OCI-LY3 (cell line): ENCODE results near the gene IL12B.

Experiments
- EZH2phosphoT487 ChIP-seq: fragments of 200-600 bp; shearing (Covaris generic); IDR thresholded peaks from 2 replicates; pipeline ENCODE4 v1.6.1; 2018; ENCODE audit warnings: antibody characterized with exemption, mixed run types, low read depth
- TF ChIP-seq, protein P1 (sequence below): fragments of 200-600, 300-600 bp; sonication (generic); IDR thresholded peaks from 2 replicates; pipeline ENCODE4 v1.5.1; 2014; ENCODE audit warnings: antibody characterized with exemption, low read length, low read depth

- TF ChIP-seq, protein P1, sequence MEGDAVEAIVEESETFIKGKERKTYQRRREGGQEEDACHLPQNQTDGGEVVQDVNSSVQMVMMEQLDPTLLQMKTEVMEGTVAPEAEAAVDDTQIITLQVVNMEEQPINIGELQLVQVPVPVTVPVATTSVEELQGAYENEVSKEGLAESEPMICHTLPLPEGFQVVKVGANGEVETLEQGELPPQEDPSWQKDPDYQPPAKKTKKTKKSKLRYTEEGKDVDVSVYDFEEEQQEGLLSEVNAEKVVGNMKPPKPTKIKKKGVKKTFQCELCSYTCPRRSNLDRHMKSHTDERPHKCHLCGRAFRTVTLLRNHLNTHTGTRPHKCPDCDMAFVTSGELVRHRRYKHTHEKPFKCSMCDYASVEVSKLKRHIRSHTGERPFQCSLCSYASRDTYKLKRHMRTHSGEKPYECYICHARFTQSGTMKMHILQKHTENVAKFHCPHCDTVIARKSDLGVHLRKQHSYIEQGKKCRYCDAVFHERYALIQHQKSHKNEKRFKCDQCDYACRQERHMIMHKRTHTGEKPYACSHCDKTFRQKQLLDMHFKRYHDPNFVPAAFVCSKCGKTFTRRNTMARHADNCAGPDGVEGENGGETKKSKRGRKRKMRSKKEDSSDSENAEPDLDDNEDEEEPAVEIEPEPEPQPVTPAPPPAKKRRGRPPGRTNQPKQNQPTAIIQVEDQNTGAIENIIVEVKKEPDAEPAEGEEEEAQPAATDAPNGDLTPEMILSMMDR: no peak
- TF ChIP-seq EZH2phosphoT487: no peak
These were observed 5.3 kb downstream of the IL12B start for GRCh38 chr5:159324986-159325385.
